ENCODE data around the gene POU6F2.

Gene POU6F2

DNA sequence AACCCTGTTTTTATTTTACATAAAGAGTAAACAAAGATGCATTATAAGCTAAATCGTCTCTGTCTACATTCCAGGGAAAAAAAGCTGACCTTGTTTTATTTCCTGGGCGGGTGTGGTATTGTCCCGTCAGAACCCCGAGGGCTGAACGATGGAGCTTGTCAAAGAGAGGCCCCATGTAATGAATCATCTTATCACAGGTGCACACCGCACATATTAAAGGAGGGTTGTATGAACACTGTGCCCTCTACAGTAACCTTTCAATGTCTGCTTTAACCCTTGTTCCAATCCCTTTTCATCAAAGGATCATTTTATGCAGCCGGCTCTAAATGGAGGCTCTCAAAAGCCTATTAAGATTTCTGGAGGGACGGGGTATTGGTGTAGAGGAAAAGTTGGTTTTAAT is 430.0 kb downstream of the POU6F2 start:
- Histone ChIP-seq H3K27me3 (ENCODE audit: low read depth, low read length) (no peaks in the 10 kb centered on the region), H3K9me3 (ENCODE audit: control insufficient read depth in 1 of 2, low read length in 2 of 2) (no peaks in the 10 kb centered on the region), H3K27ac (ENCODE audit: low read length) (no peak overlapping the region), H3K4me1 (ENCODE audit: control insufficient read depth in 1 of 2, insufficient read depth in 2 of 2, low read length in 2 of 2) (no peaks in the 10 kb centered on the region), H3K4me3 (ENCODE audit: low read depth in 1 of 2, low read length in 2 of 2) (no peak overlapping the region), H3K36me3 (ENCODE audit: control insufficient read depth in 1 of 2, insufficient read depth in 2 of 2, low read length in 2 of 2) (no peaks in the 10 kb centered on the region)

DNA sequence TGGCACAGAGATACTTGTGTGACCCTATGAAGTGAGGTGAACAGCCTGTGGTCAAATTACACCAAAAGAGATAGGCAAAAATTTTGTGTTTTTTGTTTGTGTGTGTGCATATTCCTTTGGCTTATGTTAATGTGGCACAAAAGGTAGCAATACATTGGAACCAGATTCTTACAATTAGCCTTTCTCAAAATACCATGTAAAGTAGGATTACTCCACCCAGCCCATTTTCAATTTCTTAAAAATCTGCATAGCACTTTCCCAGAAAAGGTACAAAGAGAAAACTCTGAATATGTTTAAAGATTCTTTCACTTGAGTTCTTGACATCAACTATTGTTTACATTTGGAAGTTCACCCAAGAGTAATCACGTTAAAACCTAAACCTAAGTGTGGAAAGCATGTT is 431.2 kb downstream of the POU6F2 start:
- no peak overlapping the region for H3K4me3 ChIP-seq (ENCODE audit: low read depth in 1 of 2, low read length in 2 of 2)
- no peak overlapping the region for H3K27ac ChIP-seq (ENCODE audit: low read length)
- peaks cover under 1% of the 10 kb centered on the region for H3K27me3 ChIP-seq (ENCODE audit: low read depth, low read length)
- H3K36me3 ChIP-seq (ENCODE audit: control insufficient read depth in 1 of 2, insufficient read depth in 2 of 2, low read length in 2 of 2): no peaks in the 10 kb centered on the region
- H3K4me1 ChIP-seq (ENCODE audit: control insufficient read depth in 1 of 2, insufficient read depth in 2 of 2, low read length in 2 of 2): no peaks in the 10 kb centered on the region
- H3K9me3 ChIP-seq (ENCODE audit: control insufficient read depth in 1 of 2, low read length in 2 of 2): no peaks in the 10 kb centered on the region

DNA sequence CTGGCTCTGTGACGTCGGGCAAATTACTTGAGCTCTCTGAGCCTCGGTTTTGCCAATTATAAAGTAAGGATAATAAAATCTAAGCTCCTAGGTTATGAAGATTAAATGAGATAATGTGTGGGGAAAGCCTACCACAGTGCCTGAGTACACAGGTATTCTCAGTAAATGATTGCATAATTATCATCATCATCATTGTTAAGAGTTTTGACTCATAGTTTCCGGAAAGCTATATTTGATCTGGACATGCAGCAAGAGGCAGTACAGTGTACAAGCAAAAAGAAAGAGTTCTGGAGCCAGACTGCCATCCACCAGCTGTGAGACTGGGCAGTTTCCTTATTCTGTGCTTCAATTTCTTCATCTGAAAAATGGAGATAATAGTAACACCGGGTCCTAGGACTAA is 432.9 kb downstream of the POU6F2 start:
- Histone ChIP-seq H3K9me3 (ENCODE audit: control insufficient read depth in 1 of 2, low read length in 2 of 2) (no peaks in the 10 kb centered on the region), H3K27ac (ENCODE audit: low read length) (no peak overlapping the region), H3K4me3 (ENCODE audit: low read depth in 1 of 2, low read length in 2 of 2) (no peak overlapping the region), H3K4me1 (ENCODE audit: control insufficient read depth in 1 of 2, insufficient read depth in 2 of 2, low read length in 2 of 2) (peaks cover 0 to 3% of the 10 kb centered on the region in 2 donors), H3K27me3 (ENCODE audit: low read depth, low read length) (peaks cover 3% of the 10 kb centered on the region), H3K36me3 (ENCODE audit: control insufficient read depth in 1 of 2, insufficient read depth in 2 of 2, low read length in 2 of 2) (no peaks in the 10 kb centered on the region)

DNA sequence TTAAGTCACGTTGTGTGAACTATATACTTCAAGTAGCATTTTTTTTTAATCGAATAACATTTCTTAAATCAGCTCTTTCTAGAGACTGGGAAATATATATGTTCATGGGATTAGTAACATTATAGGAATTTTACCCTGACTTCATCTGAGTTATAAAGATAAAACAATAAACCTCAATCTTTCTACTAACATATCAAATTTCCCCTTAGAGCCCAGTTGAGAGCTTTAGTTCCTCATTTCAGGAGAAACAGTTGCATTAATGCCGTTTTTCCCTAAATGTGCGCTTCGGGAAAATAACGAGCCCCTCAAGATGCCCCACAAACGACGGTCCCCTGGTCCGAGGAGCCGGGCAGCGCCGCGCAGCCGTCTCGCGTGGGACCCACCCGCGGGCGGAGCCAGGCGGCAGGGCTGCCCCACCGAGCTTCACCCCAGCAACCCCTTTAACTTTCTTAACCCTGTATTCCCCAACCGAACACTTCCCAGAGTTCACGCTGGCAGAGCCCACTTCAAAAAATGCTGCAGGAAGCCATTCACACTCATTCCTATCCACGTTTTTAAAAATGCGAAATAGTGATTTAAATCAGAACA is 436.0 kb downstream of the POU6F2 start:
- Histone ChIP-seq H3K36me3 (ENCODE audit: control insufficient read depth in 1 of 2, insufficient read depth in 2 of 2, low read length in 2 of 2) (no peaks in the 10 kb centered on the region), H3K9me3 (ENCODE audit: control insufficient read depth in 1 of 2, low read length in 2 of 2) (no peaks in the 10 kb centered on the region), H3K4me1 (ENCODE audit: control insufficient read depth in 1 of 2, insufficient read depth in 2 of 2, low read length in 2 of 2) (peaks cover 0 to 3% of the 10 kb centered on the region in 2 donors), H3K27me3 (ENCODE audit: low read depth, low read length) (peaks cover 3% of the 10 kb centered on the region), H3K4me3 (ENCODE audit: low read depth in 1 of 2, low read length in 2 of 2) (peak overlapping the region; percentile 79 to 87), H3K27ac (ENCODE audit: low read length) (no peak overlapping the region)

DNA sequence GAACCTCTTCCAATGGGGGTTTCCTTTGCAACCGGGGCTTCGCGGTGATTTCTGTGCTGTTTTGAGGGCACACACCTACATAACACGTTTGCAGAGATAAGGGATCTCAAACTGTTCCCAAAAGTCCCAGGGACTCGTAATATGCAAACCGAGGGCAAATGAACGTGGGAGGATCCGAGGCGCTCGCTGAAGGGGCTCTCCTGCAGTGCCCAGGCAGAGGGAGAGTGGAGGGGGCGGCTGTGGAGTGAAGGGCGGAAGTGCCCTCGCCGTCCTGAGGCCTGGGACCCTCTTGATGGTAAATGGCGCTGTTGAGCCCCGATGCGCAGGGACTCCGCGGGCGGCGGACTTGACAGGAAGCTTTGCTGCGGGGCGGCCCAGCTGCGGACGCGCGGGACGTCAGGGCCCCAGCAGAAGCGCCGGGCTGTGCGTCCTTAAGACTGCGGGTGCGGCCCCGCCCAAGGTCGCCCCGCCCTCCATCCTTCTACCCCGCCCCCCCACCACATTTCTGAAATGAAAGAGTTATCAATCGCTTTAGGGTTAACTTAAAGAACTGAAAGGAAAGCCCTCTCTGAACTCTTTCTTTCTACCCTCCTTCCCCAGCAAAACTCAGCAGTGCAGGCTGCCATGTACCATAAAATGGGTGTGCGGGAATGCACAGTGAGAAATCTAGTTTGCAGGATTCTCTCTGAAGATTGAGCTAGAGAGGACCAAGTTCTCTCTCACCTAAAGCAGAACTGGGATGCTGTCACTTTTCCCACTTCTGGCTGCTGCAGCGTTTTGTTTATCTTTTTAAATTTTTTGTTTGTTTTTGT is 436.7 kb downstream of the POU6F2 start:
- Histone ChIP-seq H3K4me3 (ENCODE audit: low read depth in 1 of 2, low read length in 2 of 2) (peak overlapping the region; percentile 79 to 87), H3K27me3 (ENCODE audit: low read depth, low read length) (peaks cover 3% of the 10 kb centered on the region), H3K36me3 (ENCODE audit: control insufficient read depth in 1 of 2, insufficient read depth in 2 of 2, low read length in 2 of 2) (no peaks in the 10 kb centered on the region), H3K9me3 (ENCODE audit: control insufficient read depth in 1 of 2, low read length in 2 of 2) (no peaks in the 10 kb centered on the region), H3K27ac (ENCODE audit: low read length) (no peak overlapping the region), H3K4me1 (ENCODE audit: control insufficient read depth in 1 of 2, insufficient read depth in 2 of 2, low read length in 2 of 2) (peaks cover 0 to 3% of the 10 kb centered on the region in 2 donors)

DNA sequence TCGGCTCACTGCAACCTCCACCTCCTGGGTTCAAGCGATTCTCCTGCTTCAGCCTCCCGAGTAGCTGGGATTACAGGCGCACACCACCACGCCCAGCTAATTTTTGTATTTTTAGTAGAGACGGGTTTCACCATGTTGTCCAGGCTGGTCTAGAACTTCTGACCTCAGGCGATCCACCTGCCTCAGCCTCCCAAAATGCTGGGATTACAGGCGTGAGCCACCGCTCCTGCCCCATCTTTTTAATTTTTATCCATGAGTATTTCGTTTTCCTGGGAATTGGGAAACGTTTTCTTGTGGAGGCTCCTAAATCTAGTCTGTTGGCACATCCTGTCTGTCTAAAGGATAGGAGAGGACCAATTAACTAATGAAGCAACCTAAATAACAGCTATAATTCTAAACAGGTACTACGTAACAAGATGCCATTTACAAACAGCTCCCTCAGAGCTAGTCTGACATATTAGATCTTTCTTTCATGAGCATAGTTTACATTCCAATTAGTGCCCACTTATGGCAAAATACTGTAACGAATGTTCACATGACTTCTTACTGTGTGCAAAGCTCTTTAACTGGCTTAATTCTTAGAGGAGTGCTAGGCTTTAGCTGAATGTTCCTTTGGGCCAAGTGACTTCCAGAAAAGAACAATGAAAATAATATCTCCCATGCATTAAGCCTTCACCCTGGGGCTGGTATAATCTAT is 437.5 kb downstream of the POU6F2 start:
- peaks cover 0 to 3% of the 10 kb centered on the region in 2 donors for H3K4me1 ChIP-seq (ENCODE audit: control insufficient read depth in 1 of 2, insufficient read depth in 2 of 2, low read length in 2 of 2)
- no peaks in the 10 kb centered on the region for H3K9me3 ChIP-seq (ENCODE audit: control insufficient read depth in 1 of 2, low read length in 2 of 2)
- H3K27ac ChIP-seq (ENCODE audit: low read length): no peak overlapping the region
- peaks cover 3% of the 10 kb centered on the region for H3K27me3 ChIP-seq (ENCODE audit: low read depth, low read length)
- peak overlapping the region in 1 of 2 donors; percentile 79 for H3K4me3 ChIP-seq (ENCODE audit: low read depth in 1 of 2, low read length in 2 of 2)
- no peaks in the 10 kb centered on the region for H3K36me3 ChIP-seq (ENCODE audit: control insufficient read depth in 1 of 2, insufficient read depth in 2 of 2, low read length in 2 of 2)

DNA sequence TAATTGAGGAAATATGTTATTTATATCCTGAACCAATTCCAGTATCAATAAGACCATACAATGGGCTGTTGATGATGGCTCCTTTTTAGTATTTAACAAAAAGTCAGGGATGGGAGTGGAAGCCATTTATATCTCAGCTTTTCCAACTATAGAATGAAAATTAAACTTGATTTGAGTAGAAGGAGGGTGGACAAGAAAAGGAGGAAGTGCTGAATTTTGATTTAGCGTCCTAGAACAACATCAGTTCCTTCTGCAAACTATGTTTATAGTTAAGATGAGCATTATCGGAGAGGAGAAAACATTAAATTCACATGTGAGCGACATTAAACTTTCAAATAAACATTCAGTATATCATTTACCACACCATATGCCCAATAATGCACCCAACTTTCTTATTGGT is 439.2 kb downstream of the POU6F2 start:
- no peaks in the 10 kb centered on the region for H3K36me3 ChIP-seq (ENCODE audit: control insufficient read depth in 1 of 2, insufficient read depth in 2 of 2, low read length in 2 of 2)
- no peak overlapping the region for H3K4me3 ChIP-seq (ENCODE audit: low read depth in 1 of 2, low read length in 2 of 2)
- H3K9me3 ChIP-seq (ENCODE audit: control insufficient read depth in 1 of 2, low read length in 2 of 2): no peaks in the 10 kb centered on the region
- H3K27me3 ChIP-seq (ENCODE audit: low read depth, low read length): peaks cover 3% of the 10 kb centered on the region
- H3K27ac ChIP-seq (ENCODE audit: low read length): no peak overlapping the region
- H3K4me1 ChIP-seq (ENCODE audit: control insufficient read depth in 1 of 2, insufficient read depth in 2 of 2, low read length in 2 of 2): peaks cover 0 to 3% of the 10 kb centered on the region in 2 donors

DNA sequence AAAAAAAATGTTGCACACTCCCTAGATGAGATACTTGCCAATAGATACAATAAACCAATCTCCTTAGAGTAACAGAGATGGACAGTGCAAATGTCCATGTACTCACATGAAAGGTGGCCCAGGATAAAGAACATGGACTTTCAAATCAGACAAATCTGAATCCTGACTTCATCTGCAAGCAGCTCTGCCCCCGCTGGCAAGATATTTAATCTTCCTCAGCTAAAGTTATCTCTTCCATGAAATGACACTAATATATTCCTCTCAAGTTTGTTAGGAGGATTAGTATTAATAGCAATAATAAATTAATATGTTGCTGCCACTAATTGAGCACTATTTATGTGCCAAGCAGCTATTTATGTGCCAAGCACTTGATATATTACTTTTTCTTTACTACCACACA is 439.9 kb downstream of the POU6F2 start:
- no peaks in the 10 kb centered on the region for H3K9me3 ChIP-seq (ENCODE audit: control insufficient read depth in 1 of 2, low read length in 2 of 2)
- no peak overlapping the region for H3K4me3 ChIP-seq (ENCODE audit: low read depth in 1 of 2, low read length in 2 of 2)
- H3K27ac ChIP-seq (ENCODE audit: low read length): no peak overlapping the region
- peaks cover 3% of the 10 kb centered on the region for H3K27me3 ChIP-seq (ENCODE audit: low read depth, low read length)
- peaks cover 0 to 3% of the 10 kb centered on the region in 2 donors for H3K4me1 ChIP-seq (ENCODE audit: control insufficient read depth in 1 of 2, insufficient read depth in 2 of 2, low read length in 2 of 2)
- no peaks in the 10 kb centered on the region for H3K36me3 ChIP-seq (ENCODE audit: control insufficient read depth in 1 of 2, insufficient read depth in 2 of 2, low read length in 2 of 2)

DNA sequence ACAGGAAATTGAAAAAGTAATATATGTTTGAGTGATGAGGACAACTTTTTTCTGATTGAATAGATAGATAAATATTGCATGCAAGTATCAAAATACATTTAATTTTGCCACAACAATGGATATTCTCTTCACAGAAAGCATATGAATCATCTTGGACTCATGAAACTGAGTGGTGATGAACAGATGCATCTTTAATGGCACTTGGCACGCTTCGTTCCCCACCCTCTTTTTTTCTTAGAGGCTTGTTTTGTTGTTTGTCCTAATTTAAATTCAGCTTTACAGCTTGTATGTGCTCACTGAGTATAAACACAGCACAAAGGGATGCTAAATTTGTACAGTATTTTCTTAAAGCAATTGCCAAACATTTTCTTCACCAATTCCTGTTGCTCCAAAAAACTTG is 443.5 kb downstream of the POU6F2 start:
- no peak overlapping the region for H3K27ac ChIP-seq (ENCODE audit: low read length)
- H3K27me3 ChIP-seq (ENCODE audit: low read depth, low read length): no peaks in the 10 kb centered on the region
- no peaks in the 10 kb centered on the region for H3K4me1 ChIP-seq (ENCODE audit: control insufficient read depth in 1 of 2, insufficient read depth in 2 of 2, low read length in 2 of 2)
- no peaks in the 10 kb centered on the region for H3K36me3 ChIP-seq (ENCODE audit: control insufficient read depth in 1 of 2, insufficient read depth in 2 of 2, low read length in 2 of 2)
- H3K4me3 ChIP-seq (ENCODE audit: low read depth in 1 of 2, low read length in 2 of 2): no peak overlapping the region
- no peaks in the 10 kb centered on the region for H3K9me3 ChIP-seq (ENCODE audit: control insufficient read depth in 1 of 2, low read length in 2 of 2)

DNA sequence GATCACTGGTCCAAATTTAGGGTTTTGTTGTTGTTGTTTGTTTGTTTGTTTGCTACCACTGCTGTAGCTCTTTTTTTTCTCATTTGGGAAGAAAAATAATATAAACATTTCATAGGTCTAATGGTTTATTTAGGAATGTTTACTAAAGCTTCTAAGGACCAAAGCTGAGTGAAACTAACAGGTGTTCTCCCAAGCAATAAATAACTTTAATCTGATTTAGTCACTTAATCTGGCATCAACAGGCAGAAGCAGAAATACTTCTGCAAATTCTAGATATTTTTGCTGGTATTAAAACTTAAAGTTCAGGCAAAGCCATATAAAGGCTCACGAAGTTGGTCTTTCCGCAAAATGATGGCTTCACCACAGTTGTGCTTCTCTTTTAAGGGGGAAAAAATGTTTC is 444.0 kb downstream of the POU6F2 start:
- H3K27me3 ChIP-seq (ENCODE audit: low read depth, low read length): no peaks in the 10 kb centered on the region
- H3K4me1 ChIP-seq (ENCODE audit: control insufficient read depth in 1 of 2, insufficient read depth in 2 of 2, low read length in 2 of 2): no peaks in the 10 kb centered on the region
- no peak overlapping the region for H3K27ac ChIP-seq (ENCODE audit: low read length)
- H3K4me3 ChIP-seq (ENCODE audit: low read depth in 1 of 2, low read length in 2 of 2): no peak overlapping the region
- no peaks in the 10 kb centered on the region for H3K36me3 ChIP-seq (ENCODE audit: control insufficient read depth in 1 of 2, insufficient read depth in 2 of 2, low read length in 2 of 2)
- no peaks in the 10 kb centered on the region for H3K9me3 ChIP-seq (ENCODE audit: control insufficient read depth in 1 of 2, low read length in 2 of 2)

DNA sequence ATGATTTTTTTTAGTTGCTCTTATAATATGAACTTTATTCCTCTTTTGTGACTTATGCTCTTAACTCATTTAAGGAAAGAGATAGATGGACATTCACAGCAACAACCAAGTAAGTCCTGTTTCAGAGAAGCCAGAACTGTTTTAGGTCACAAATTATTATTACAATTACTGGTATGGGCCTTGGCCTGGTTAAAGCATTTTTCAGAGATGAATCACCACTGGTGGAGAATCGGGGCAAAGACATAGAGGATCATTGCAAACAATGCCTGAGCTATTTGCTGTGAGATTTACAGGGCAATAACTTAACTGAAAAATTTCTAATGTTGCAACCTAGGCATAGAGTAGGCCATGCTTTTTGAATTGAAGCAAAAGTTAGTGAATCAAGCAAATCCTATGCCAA is 450.5 kb downstream of the POU6F2 start:
- no peaks in the 10 kb centered on the region for H3K9me3 ChIP-seq (ENCODE audit: control insufficient read depth in 1 of 2, low read length in 2 of 2)
- H3K27me3 ChIP-seq (ENCODE audit: low read depth, low read length): no peaks in the 10 kb centered on the region
- no peaks in the 10 kb centered on the region for H3K36me3 ChIP-seq (ENCODE audit: control insufficient read depth in 1 of 2, insufficient read depth in 2 of 2, low read length in 2 of 2)
- no peak overlapping the region for H3K4me3 ChIP-seq (ENCODE audit: low read depth in 1 of 2, low read length in 2 of 2)
- no peak overlapping the region for H3K27ac ChIP-seq (ENCODE audit: low read length)
- H3K4me1 ChIP-seq (ENCODE audit: control insufficient read depth in 1 of 2, insufficient read depth in 2 of 2, low read length in 2 of 2): peaks cover 0 to 4% of the 10 kb centered on the region in 2 donors

All from muscle layer of duodenum (tissue), 2 donors.